Stomach (tissue), 9 donors: Measurements from ENCODE around the gene WIPI1. TPM values are rescaled to one million over a fixed set of nuclear protein-coding genes. Genes with fewer than 3 reads are reported as not detected.

Experiments used
- DNase-seq, 2 donors: peaks; one replicate each; pipeline versions ENCODE4 v3.0.0 to v3.0.0-alpha.2; 2013 to 2019
- H3K27ac ChIP-seq, 5 donors: fragments of 200-600 bp in 4 of 5; sonication (generic) in 4 of 5; one replicate each; pipeline ENCODE4 v1.5.1; 2013 to 2019; ENCODE audit warnings: mild to moderate bottlenecking in 1 of 5, moderate library complexity in 1 of 5
- H3K27me3 ChIP-seq, 3 donors: fragments of 200-600 bp; sonication (generic); one replicate each; pipeline ENCODE4 v1.5.1; 2017 to 2019; ENCODE audit warnings: mixed run types in 1 of 3
- H3K36me3 ChIP-seq, 4 donors: fragments of 200-600 bp; sonication (generic); 1 replicate in 3 of 4; 2 replicates in 1 of 4; pipeline ENCODE4 v1.5.1; 2016 to 2019
- H3K4me1 ChIP-seq, 4 donors: fragments of 200-600 bp; sonication (generic); one replicate each; pipeline ENCODE4 v1.5.1; 2016 to 2019
- H3K4me3 ChIP-seq, 4 donors: fragments of 200-600 bp; sonication (generic) in 3 of 4; one replicate each; pipeline ENCODE4 v1.5.1; 2016 to 2019; ENCODE audit warnings: mild to moderate bottlenecking in 1 of 4
- H3K9me3 ChIP-seq, 4 donors: fragments of 200-600 bp; sonication (generic); one replicate each; pipeline ENCODE4 v1.5.1; 2016 to 2019
- EP300 ChIP-seq: sonication (generic); formaldehyde crosslinking; IDR thresholded peaks from one replicate; pipeline ENCODE4 v1.6.1; 2017; ENCODE audit warnings: antibody characterized with exemption
- POLR2A ChIP-seq, 4 donors: fragments of 450-650 bp; IDR thresholded peaks; one replicate each; pipeline ENCODE4 v1.6.1; 2016; ENCODE audit warnings: antibody characterized with exemption in 4 of 4, control low read depth in 2 of 4, mild to moderate bottlenecking in 1 of 4, moderate library complexity in 1 of 4
- POLR2AphosphoS5 ChIP-seq, 3 donors: sonication (generic); formaldehyde crosslinking; IDR thresholded peaks; one replicate each; pipeline ENCODE4 v1.6.1; 2016; ENCODE audit warnings: antibody characterized with exemption in 3 of 3
- whole genome bisulfite sequencing, 5 donors: extraction: QIAGEN DNeasy Blood & Tissue Kit in 3 of 5; methylation state at CpG; one replicate each; pipeline versions ENCODE4 v1.1.5 to v1.1.7; 2013 to 2018; 5-methylcytosine and 5-hydroxymethylcytosine counted together
- intact Hi-C: fragments of 100-400 bp; cut with DNase I; formaldehyde crosslinking; loops from one replicate; pipeline ENCODE4 v1.15.1; 2023; ENCODE audit warnings: low total_unique reads
- polyA plus RNA-seq, 3 donors: library from polyadenylated mRNA; stranded (reverse); fragments of 200-250 nt; gene quantifications; one replicate each; pipeline ENCODE4 v1.2.3, GENCODE V29; 2013
- total RNA-seq, 5 donors: library from RNA; depleted of rRNA; stranded (reverse); fragments of >200 nt; gene quantifications; one replicate each; pipeline versions ENCODE4 v1.1.0 to v1.2.3, GENCODE V29; 2014 to 2016
- TF ChIP-seq, protein P1 (sequence below), 7 experiments: fragments of 450-650 bp in 4 of 7; fragments of 200-600 bp in 3 of 7; sonication (generic) in 3 of 7; IDR thresholded peaks; one replicate each; pipeline ENCODE4 v1.5.1; 2016 to 2019; ENCODE audit warnings: antibody characterized with exemption in 7 of 7, control low read depth in 2 of 7, mild to moderate bottlenecking in 1 of 7
- donor health status: healthy with polysubstance abuse.
- donor health status: Bipolar disorder and iron deficiency.
- donor health status: healthy.

The WIPI1 gene
- total and polyA plus RNA-seq, 8 donors = 8.2 to 99.1 (median 43.2) TPM

DNA sequence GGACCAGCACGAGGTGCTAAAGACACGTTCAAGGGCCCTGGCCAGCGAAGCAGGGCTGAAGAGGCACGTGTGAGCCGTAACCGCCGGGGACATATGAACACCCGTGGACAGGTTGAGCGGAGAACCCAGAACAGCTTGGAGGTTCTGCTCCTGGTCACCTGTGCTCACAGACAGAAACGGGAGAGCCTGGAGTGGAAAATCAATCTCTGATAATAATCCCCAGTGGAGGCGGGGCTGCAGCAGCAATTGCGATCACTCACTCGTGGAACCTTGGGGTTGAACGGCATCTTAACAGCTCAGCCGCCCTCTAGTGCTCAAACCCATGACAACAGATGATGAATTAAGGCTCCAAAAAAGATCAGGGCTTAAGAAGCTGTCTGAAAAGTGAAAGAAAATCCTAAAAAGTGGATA lies 25.6 kb downstream of the WIPI1 start:
- TF ChIP-seq, protein P1, sequence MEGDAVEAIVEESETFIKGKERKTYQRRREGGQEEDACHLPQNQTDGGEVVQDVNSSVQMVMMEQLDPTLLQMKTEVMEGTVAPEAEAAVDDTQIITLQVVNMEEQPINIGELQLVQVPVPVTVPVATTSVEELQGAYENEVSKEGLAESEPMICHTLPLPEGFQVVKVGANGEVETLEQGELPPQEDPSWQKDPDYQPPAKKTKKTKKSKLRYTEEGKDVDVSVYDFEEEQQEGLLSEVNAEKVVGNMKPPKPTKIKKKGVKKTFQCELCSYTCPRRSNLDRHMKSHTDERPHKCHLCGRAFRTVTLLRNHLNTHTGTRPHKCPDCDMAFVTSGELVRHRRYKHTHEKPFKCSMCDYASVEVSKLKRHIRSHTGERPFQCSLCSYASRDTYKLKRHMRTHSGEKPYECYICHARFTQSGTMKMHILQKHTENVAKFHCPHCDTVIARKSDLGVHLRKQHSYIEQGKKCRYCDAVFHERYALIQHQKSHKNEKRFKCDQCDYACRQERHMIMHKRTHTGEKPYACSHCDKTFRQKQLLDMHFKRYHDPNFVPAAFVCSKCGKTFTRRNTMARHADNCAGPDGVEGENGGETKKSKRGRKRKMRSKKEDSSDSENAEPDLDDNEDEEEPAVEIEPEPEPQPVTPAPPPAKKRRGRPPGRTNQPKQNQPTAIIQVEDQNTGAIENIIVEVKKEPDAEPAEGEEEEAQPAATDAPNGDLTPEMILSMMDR (IDR thresholded peaks at IDR 0.05) = no peak
- no peak for TF ChIP-seq POLR2AphosphoS5 (IDR thresholded peaks at IDR 0.05)
- TF ChIP-seq EP300 = no peak
- TF ChIP-seq POLR2A (IDR thresholded peaks at IDR 0.05) = no peak
- peaks cover 3 to 9% (median 7%) of the 10 kb centered on the region in 4 donors for H3K4me1 ChIP-seq
- H3K4me3 ChIP-seq = no peak overlapping the region
- intact Hi-C loops = loop anchor here (10.0 kb wide), 1 partner anchor 167 kb away; no protein-coding TSS in a partner anchor
- no peak overlapping the region for H3K27ac ChIP-seq
- no peaks in the 10 kb centered on the region for H3K9me3 ChIP-seq
- DNase-seq = peak in 1 of 2 donors; percentile 50
- H3K27me3 ChIP-seq = no peaks in the 10 kb centered on the region
- WGBS, 5 donors = 58 to 74% (median 63%) methylated on average over 14 to 15 of the region's 15 CpGs
- peaks cover 81 to 96% (median 94%) of the 10 kb centered on the region in 4 donors for H3K36me3 ChIP-seq

DNA sequence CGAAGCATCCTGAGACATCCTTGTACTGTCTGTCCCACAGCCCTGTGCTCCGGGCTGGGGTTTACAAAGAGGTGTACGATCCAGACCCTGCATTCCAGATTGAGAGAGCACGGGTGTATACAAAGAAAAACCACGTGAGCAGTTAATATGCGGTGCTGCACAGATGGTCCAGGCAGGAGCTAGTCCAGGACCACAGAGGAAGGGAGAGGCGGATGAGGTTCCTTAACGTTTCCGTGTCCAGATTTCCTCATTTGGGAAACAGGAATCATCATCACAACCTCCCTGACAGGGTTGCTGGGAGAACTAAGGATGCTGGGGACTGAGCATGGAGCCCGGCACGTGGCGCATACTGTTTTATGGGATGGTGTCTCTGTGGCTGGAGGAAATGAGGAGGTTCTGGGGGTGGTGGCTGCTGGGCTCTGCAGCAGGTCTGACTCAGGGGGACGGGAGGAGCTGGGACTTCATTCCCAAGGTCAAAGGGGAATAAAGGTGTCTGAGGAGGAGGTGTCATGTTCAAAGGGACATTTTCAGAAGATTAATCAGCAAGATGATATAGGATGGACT lies 26.2 kb downstream of the WIPI1 start:
- H3K27ac ChIP-seq = no peak overlapping the region
- no peak for DNase-seq
- H3K9me3 ChIP-seq = no peaks in the 10 kb centered on the region
- H3K4me3 ChIP-seq = no peak overlapping the region
- H3K36me3 ChIP-seq = peaks cover 87 to 100% (median 99%) of the 10 kb centered on the region in 4 donors
- intact Hi-C loops = loop anchor here (10.0 kb wide), 1 partner anchor 166 kb away; no protein-coding TSS in a partner anchor
- TF ChIP-seq EP300 (no peak), POLR2A (IDR thresholded peaks at IDR 0.05) (no peak), POLR2AphosphoS5 (IDR thresholded peaks at IDR 0.05) (no peak)
- TF ChIP-seq, protein P1 (IDR thresholded peaks at IDR 0.05) = no peak
- H3K4me1 ChIP-seq = peaks cover 0 to 3% (median 2%) of the 10 kb centered on the region in 4 donors
- no peaks in the 10 kb centered on the region for H3K27me3 ChIP-seq
- WGBS, 5 donors = 86 to 90% (median 89%) methylated on average over 13 of the region's 13 CpGs

DNA sequence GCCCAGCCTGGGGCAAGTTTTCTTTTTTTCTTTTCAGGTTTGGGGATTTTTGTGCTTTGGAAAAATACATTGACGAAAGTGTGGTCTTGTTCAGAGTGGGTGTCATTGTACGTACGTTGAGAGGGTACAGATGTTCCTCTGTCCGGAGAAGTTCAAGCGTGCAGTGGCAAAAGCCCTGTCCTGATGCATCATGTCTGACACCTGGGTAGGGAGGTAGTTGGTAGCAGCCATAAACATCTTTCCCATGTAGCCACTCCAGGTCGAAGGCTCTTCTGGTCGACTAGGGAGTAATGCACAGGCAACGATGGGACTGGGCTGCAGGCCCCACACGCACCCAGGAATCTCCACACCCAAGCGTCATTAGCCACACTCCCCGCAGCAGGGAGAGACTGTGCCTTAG lies 27.4 kb downstream of the WIPI1 start:
- Histone ChIP-seq H3K4me1 (no peaks in the 10 kb centered on the region), H3K36me3 (peaks cover 87 to 100% (median 99%) of the 10 kb centered on the region in 4 donors), H3K27ac (no peak overlapping the region), H3K27me3 (no peaks in the 10 kb centered on the region), H3K9me3 (no peaks in the 10 kb centered on the region), H3K4me3 (no peak overlapping the region)
- WGBS, 5 donors = 91 to 93% (median 93%) methylated on average over 9 to 11 of the region's 11 CpGs
- no peak for DNase-seq
- intact Hi-C loops = loop anchor here (10.0 kb wide), 1 partner anchor 165 kb away; no protein-coding TSS in a partner anchor
- TF ChIP-seq POLR2AphosphoS5 (IDR thresholded peaks at IDR 0.05) = no peak
- TF ChIP-seq EP300 = no peak
- TF ChIP-seq POLR2A (IDR thresholded peaks at IDR 0.05) = no peak
- TF ChIP-seq, protein P1 (IDR thresholded peaks at IDR 0.05) = no peak

GRCh38 chr17:68428498-68429172 lies 28.7 kb downstream of the WIPI1 start:
- intact Hi-C loops = no loop called here
- Histone ChIP-seq H3K9me3 (no peaks in the 10 kb centered on the region), H3K4me1 (no peaks in the 10 kb centered on the region), H3K36me3 (peaks cover 86 to 100% (median 100%) of the 10 kb centered on the region in 4 donors), H3K27me3 (no peaks in the 10 kb centered on the region), H3K27ac (no peak overlapping the region), H3K4me3 (no peak overlapping the region)
- DNase-seq = no peak
- no peak for TF ChIP-seq POLR2AphosphoS5 (IDR thresholded peaks at IDR 0.05)
- TF ChIP-seq, protein P1 (IDR thresholded peaks at IDR 0.05) = no peak
- no peak for TF ChIP-seq POLR2A (IDR thresholded peaks at IDR 0.05)
- no peak for TF ChIP-seq EP300
- 88 to 93% (median 92%) methylated on average over 12 to 14 of the region's 14 CpGs for WGBS, 5 donors
